ENCODE results near the gene SCN1A.

GRCh38 chr2:166126007-166126639, 1.7 kb downstream of the SCN1A start:
- no peak for TF ChIP-seq EZH2 (IDR thresholded peaks at IDR 0.05; ENCODE audit: borderline replicate concordance, low read depth, low read length, severe bottlenecking)
- no peak for TF ChIP-seq CTCF (IDR thresholded peaks at IDR 0.05; ENCODE audit: extremely low read depth in 1 of 2, insufficient read depth in 1 of 2, low read depth in 1 of 2, low read length in 2 of 2)
- TF ChIP-seq FOS (IDR thresholded peaks at IDR 0.05; ENCODE audit: borderline replicate concordance, insufficient read depth, low read length), result no peak
- no peak for TF ChIP-seq GATA2 (IDR thresholded peaks at IDR 0.05; ENCODE audit: insufficient read depth, insufficient read length, low read depth, low read length)
- no peak for TF ChIP-seq POLR2A (IDR thresholded peaks at IDR 0.05; ENCODE audit: low read depth, low read length)
- no peak for TF ChIP-seq POLR2AphosphoS5 (IDR thresholded peaks at IDR 0.05; ENCODE audit: insufficient read depth, low read depth, low read length)
- TF ChIP-seq MYC (IDR thresholded peaks at IDR 0.05; ENCODE audit: low read depth, low read length), result no peak
- no peak for TF ChIP-seq MAX (IDR thresholded peaks at IDR 0.05; ENCODE audit: insufficient read depth, insufficient read length)
- no peak for TF ChIP-seq JUN (IDR thresholded peaks at IDR 0.05; ENCODE audit: borderline replicate concordance, insufficient read depth, insufficient read length, low read depth)

All from endothelial cell of umbilical vein (primary cell).